ENCODE results near the gene MBP.

MBP gene

DNA sequence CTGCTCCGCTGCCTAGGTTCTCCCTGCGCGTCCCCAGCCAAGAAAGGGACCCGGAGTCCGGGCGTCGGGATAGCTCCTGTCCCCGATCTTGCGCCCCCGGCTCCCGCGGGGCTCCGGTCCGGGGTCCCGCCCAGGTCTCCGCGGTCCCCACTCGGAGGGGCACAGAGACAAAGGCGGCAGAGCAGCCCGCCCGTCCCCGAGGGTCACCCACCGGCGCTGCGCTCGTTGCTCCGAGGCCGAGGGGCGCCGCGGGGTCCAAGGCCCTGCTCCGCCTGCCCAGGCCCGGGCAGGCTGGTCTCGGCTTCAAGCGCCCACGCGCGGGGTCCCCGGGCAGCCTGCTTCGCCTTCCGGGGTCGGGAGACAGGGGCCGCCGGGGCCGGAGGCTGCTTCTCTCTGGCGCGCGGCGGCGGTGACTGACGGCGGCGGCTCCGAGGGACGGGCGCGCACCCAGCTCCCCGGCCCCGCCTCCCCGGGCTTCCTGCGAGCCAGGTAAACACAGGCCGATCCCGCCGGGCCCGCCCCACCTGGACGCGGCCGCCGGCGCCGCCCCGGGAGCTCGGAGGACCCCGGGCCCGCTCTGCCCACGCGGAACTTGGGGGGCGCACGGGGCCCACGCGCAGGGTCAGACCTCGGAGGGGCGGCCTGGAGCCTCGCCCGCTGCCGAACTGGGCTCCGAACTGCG lies at the start of gene MBP:
MBP (minus strand) TSS at position 415 of the 682 bp plus-strand sequence. CDS start 27,522 bp downstream, outside the sequence.
- ATAC-seq (replicated peaks; ENCODE audit: extremely low read depth, poor library complexity, severe bottlenecking), result peak; percentile 29
- H3K36me3 Mint-ChIP-seq (ENCODE audit: insufficient read depth), result peaks cover 33% of the 10 kb centered on the region
- H3K27ac Mint-ChIP-seq (ENCODE audit: low read depth), result peak within 1 kb of the TSS; percentile 97
- no peaks in the 10 kb centered on the region for H3K27me3 Mint-ChIP-seq
- DNase-seq (ENCODE audit: low spot score in 2 of 2), result peak; percentile 44 to 54
- peak within 1 kb of the TSS; percentile 99 for H3K4me3 Mint-ChIP-seq
- peaks cover 71% of the 10 kb centered on the region for H3K4me1 Mint-ChIP-seq
- H3K9me3 Mint-ChIP-seq, result no peaks in the 10 kb centered on the region

DNA sequence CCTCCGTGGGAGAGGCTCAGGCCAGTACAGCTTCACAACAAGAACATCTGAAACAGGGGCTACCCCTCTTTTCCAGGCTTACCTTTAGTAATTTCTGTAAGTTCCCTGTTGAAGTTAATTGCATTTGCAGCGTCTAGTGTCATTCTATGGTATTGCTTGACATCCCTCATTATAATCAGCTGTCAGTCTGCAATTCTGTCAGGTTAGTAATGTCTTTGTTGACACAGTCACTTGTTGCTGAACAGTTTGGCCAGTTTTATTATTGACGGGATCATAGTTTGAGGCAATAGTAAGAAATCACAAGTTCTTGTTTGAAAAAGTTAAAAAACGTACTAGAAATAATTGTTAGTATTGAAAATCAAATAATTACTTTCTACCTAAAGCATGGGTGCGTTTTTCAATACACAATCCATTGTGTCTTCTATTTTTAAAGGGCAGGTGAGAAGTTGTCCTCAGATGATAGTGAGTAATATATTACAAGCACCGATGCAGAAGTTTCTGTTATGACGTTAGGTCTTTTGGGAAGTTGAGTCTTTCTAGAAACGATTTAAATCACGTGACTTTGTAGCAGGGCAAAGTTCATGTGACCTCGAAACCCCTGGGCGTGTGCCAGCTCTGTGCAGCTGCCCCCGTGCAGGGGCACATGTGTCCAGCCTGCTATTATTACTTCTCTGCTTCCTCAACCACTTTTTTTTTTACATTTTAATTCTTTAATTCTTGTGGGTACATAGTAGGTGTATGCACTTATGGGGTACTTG lies 49.5 kb upstream of the MBP start:
- H3K36me3 Mint-ChIP-seq (ENCODE audit: insufficient read depth), result no peaks in the 10 kb centered on the region
- no peaks in the 10 kb centered on the region for H3K9me3 Mint-ChIP-seq
- ATAC-seq (replicated peaks; ENCODE audit: extremely low read depth, poor library complexity, severe bottlenecking) (no peak), DNase-seq (ENCODE audit: low spot score in 2 of 2) (no peak)
- no peak overlapping the region for H3K4me3 Mint-ChIP-seq
- no peaks in the 10 kb centered on the region for H3K4me1 Mint-ChIP-seq
- H3K27ac Mint-ChIP-seq (ENCODE audit: low read depth), result no peak overlapping the region
- no peaks in the 10 kb centered on the region for H3K27me3 Mint-ChIP-seq

DNA sequence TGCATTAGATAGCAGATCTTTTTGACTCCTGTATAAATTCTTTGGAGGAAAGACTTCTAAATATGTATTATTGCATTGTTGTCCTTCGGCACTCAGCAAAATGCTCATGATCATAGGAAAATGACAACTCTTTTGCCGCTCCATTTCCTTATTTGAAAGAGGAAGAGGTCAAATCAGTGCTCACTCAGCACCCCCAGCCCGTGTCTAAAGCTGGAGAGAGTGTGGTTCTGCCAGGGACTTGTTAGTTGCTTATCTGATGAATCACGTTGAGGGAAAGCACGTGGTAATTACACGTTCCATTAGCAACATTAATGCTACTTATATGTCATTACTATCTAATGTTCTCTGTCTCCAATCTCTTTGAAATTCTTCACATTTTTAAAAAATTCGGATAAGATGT lies 46.0 kb upstream of the MBP start:
- Mint-ChIP-seq H3K27me3 (no peaks in the 10 kb centered on the region), H3K27ac (ENCODE audit: low read depth) (no peak overlapping the region), H3K36me3 (ENCODE audit: insufficient read depth) (no peaks in the 10 kb centered on the region), H3K4me3 (no peak overlapping the region), H3K4me1 (no peaks in the 10 kb centered on the region), H3K9me3 (no peaks in the 10 kb centered on the region)
- ATAC-seq (replicated peaks; ENCODE audit: extremely low read depth, poor library complexity, severe bottlenecking), result no peak
- DNase-seq (ENCODE audit: low spot score in 2 of 2), result no peak

DNA sequence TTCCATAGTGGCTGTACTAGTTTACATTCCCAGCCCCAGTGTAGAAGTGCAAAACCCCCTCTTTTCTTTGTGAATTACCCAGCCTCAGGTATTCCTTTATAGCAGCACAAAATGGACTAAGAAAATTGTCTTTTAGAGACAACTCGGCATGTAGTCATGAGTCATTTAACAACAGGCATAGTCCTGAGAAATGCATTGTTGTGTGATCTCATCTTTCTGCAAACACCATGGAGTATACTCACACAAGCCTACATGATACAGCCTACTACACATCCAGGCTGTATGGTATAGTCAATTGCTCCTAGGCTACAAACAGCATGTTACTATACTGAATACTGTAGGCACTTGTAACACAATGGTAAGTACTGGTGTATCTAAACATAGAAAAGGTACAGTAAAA lies 44.4 kb upstream of the MBP start:
- Mint-ChIP-seq H3K27me3 (no peaks in the 10 kb centered on the region), H3K9me3 (no peaks in the 10 kb centered on the region), H3K4me1 (no peaks in the 10 kb centered on the region), H3K27ac (ENCODE audit: low read depth) (no peak overlapping the region), H3K4me3 (no peak overlapping the region), H3K36me3 (ENCODE audit: insufficient read depth) (no peaks in the 10 kb centered on the region)
- DNase-seq (ENCODE audit: low spot score in 2 of 2), result no peak
- ATAC-seq (replicated peaks; ENCODE audit: extremely low read depth, poor library complexity, severe bottlenecking), result no peak

DNA sequence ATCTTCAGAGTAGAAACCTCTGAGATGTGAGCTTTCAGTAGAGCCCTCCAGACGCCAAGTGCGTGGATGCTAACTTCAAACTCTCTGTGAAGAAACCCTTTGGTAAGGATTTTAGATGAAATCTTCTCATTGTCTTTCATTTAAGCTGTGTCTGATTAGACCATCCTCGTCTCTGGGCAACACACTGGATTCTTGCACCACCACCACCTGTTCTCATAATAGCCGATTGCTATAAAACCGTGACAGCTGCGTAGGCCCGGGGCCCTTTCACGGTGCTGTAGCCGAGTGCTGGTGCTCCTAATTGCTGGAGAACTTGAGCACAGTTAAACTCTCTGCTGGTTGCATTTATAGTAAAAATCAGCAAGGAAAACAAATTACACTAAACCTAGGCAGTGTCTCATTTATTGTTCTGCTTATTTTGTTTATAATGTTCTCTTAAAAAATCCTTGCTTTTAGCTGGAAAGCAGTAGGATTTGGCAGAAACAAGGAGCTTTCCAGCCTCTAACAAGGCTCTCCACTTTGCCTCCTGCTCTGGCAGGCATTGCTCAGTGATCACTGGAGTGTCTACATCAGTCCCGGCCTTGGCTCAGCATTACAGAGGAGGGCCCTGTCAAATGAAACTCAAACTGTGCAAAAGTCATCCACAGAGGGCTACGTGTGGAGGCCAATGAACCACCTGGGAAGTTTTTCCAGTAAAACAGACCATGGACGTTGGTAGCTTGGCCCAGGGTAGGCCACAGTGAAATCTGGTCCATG lies 40.9 kb upstream of the MBP start:
- H3K4me3 Mint-ChIP-seq, result no peak overlapping the region
- DNase-seq (ENCODE audit: low spot score in 2 of 2), result no peak
- no peaks in the 10 kb centered on the region for H3K27me3 Mint-ChIP-seq
- no peaks in the 10 kb centered on the region for H3K9me3 Mint-ChIP-seq
- no peak for ATAC-seq (replicated peaks; ENCODE audit: extremely low read depth, poor library complexity, severe bottlenecking)
- no peaks in the 10 kb centered on the region for H3K4me1 Mint-ChIP-seq
- no peak overlapping the region for H3K27ac Mint-ChIP-seq (ENCODE audit: low read depth)
- H3K36me3 Mint-ChIP-seq (ENCODE audit: insufficient read depth), result no peaks in the 10 kb centered on the region

DNA sequence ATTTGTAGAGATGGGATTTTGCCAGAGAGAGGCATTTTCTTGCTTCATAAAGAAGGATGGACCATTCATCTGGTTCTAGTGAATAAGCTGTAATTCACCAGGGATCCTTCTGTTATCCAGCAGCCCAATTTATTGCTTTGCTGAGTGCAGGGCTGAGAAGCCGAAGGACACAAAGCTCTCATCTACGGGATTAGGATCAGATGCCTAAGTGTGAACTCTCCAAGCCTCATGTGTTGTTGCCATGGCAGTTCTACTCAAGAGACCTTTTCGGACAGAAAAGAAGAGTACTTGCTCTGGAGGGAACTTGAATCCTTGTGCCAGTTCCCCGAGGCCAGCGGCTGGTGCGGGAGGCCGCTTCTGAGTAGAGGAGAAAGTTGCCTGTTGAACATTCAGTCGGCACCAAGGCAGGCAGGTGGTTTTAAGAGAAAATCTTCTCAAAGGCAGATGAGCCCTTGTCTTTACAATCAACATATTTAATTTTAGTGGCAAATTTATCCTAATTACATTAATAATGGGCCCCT lies 38.4 kb upstream of the MBP start:
- Mint-ChIP-seq H3K4me3 (no peak overlapping the region), H3K27me3 (peaks cover 5% of the 10 kb centered on the region), H3K27ac (ENCODE audit: low read depth) (no peak overlapping the region), H3K9me3 (no peaks in the 10 kb centered on the region), H3K4me1 (peaks cover 6% of the 10 kb centered on the region), H3K36me3 (ENCODE audit: insufficient read depth) (no peaks in the 10 kb centered on the region)
- ATAC-seq (replicated peaks; ENCODE audit: extremely low read depth, poor library complexity, severe bottlenecking) (no peak), DNase-seq (ENCODE audit: low spot score in 2 of 2) (no peak)

DNA sequence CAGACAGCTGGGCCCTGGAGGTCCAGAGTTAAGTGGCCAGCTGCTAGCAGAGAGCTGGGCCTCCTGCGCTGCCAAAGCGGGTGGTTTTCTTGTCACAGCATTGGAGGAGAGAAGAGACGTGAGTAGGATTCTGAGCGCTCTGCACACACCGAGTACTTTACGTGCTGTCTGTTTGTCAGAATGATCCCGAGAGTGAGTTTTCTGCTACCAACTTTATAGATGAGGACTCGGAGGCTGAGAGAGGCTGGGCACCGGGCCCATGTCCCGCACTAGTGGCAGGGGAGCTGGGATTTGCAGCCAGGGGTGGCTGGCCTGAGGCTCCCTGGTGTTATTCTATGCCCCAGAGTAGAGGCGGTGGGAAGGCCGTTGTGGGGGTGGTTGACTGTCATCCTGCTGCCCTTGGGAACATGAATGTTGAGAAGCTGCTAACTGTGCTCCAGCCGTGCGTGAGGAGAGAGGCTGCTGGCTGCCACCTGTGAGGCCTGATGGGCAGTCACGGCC lies 36.3 kb upstream of the MBP start:
- Mint-ChIP-seq H3K27me3 (peaks cover 25% of the 10 kb centered on the region), H3K36me3 (ENCODE audit: insufficient read depth) (no peaks in the 10 kb centered on the region), H3K9me3 (no peaks in the 10 kb centered on the region), H3K4me3 (no peak overlapping the region), H3K4me1 (peaks cover 21% of the 10 kb centered on the region), H3K27ac (ENCODE audit: low read depth) (no peak overlapping the region)
- DNase-seq (ENCODE audit: low spot score in 2 of 2), result no peak
- ATAC-seq (replicated peaks; ENCODE audit: extremely low read depth, poor library complexity, severe bottlenecking), result no peak

DNA sequence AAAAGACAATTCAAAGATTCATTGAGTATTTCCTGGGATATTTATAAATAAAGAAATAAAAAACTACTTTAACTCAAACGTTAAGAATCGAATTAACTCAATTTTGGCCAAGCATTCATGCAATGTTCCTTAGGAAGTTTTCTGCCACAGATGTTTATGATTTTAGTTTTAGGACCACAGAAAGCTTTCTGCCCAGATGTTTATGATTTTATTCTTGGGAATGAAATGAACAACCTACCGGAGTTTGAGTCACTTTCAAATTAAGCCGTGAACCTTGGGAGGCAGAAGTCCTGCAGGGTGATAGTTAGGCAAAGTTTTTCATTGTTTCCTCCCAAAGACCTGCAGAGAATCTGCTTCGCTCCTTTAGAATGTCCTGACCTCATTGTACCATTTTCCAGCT lies 34.7 kb upstream of the MBP start:
- ATAC-seq (replicated peaks; ENCODE audit: extremely low read depth, poor library complexity, severe bottlenecking), result no peak
- H3K36me3 Mint-ChIP-seq (ENCODE audit: insufficient read depth), result no peaks in the 10 kb centered on the region
- peaks cover 21% of the 10 kb centered on the region for H3K4me1 Mint-ChIP-seq
- no peaks in the 10 kb centered on the region for H3K9me3 Mint-ChIP-seq
- H3K27ac Mint-ChIP-seq (ENCODE audit: low read depth), result no peak overlapping the region
- no peak overlapping the region for H3K4me3 Mint-ChIP-seq
- H3K27me3 Mint-ChIP-seq, result peaks cover 28% of the 10 kb centered on the region
- DNase-seq (ENCODE audit: low spot score in 2 of 2), result no peak

DNA sequence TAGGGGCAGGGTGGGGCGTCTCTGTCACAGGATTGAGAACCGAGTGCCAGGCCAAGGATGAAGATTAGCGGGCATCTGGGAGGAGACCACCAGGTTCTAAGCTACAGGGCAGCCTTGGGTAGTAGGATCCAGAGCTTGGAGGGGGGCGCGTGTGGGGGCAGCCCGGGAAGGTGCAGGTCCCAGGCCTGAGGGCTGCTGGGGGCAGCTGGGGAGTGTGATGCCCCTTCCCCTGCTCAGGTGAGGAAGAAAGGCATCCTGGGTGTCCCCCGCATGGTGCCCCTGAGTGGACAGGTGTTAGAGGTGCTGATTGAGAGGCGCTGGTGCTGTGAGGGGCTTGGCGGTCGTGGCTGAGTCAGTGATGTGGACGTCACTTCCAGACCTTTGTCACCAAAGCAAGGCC lies 33.9 kb upstream of the MBP start:
- ATAC-seq (replicated peaks; ENCODE audit: extremely low read depth, poor library complexity, severe bottlenecking), result no peak
- Mint-ChIP-seq H3K27ac (ENCODE audit: low read depth) (no peak overlapping the region), H3K4me1 (peaks cover 21% of the 10 kb centered on the region), H3K27me3 (peaks cover 28% of the 10 kb centered on the region), H3K9me3 (no peaks in the 10 kb centered on the region), H3K36me3 (ENCODE audit: insufficient read depth) (no peaks in the 10 kb centered on the region), H3K4me3 (no peak overlapping the region)
- no peak for DNase-seq (ENCODE audit: low spot score in 2 of 2)

DNA sequence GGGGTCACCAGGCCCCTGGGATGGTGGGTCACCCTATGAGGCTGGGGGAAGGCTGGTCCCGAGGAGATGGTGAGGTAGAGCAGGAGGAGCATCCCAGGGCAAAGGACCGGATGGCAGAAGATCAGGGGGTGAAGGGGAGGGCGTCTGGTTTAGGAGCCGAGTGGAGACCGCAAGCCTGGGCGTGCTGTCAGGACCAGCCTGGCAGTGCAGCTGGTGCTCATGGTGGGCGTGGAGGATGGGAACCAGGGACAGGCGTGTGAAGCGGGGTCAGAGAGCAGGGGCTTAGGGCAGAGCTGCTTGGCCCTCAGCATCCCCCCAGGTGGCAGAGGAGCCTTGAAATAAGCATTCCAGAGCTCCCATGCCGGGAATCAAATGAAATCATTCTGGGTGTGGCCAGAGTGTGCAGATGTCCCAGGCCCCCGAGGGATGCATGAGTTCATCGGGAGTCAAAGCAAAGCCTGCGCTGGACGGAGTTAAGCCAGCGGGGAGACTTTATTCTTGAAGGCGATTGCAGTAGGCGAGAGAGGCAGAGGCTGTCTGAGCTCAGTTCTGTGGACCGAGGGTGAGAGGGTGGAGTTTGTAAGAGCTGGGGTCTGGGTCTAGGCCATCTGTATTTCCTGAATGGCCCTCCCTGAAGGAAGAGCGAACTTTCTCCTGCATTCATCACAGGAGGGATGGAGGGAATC lies 33.1 kb upstream of the MBP start:
- DNase-seq (ENCODE audit: low spot score in 2 of 2) (no peak), ATAC-seq (replicated peaks; ENCODE audit: extremely low read depth, poor library complexity, severe bottlenecking) (no peak)
- Mint-ChIP-seq H3K9me3 (no peaks in the 10 kb centered on the region), H3K36me3 (ENCODE audit: insufficient read depth) (no peaks in the 10 kb centered on the region), H3K27ac (ENCODE audit: low read depth) (peak overlapping the region; percentile 61), H3K4me1 (peaks cover 21% of the 10 kb centered on the region), H3K4me3 (no peak overlapping the region), H3K27me3 (peaks cover 28% of the 10 kb centered on the region)

DNA sequence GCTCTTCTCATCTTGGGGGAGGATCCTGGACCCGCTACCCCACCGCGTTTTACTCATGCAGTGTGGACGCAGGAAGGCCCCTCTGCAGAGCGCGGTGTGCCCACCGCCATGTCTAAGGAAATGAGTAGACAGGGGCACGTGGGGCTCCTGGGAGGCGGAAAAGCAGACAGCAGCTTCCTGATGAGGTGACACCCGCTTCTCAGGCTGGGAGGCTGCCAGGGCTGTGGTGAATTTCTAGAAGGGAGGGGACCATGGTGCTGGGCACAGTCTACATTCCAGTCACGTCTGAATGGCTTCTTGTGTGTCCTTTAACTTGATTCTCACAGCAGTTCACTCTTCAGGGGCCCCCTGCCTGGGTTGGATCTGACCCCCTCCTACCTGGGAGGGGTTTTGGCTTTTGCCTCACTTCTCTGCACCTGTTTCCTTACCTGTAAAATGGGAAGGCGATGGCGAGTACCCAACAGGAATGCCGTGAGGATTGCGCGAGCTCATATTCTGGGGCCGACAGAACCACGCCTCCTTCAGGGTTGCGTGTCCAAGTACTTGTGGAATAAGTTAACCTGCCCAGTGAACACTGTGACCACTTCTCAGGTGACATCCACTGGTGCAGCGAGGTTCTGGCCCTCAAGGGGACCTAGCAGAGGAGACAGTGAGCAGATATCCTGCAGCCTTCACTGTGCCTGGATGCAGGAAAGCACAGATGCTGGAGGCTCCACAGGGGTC lies 32.3 kb upstream of the MBP start:
- H3K4me1 Mint-ChIP-seq, result peaks cover 21% of the 10 kb centered on the region
- H3K27ac Mint-ChIP-seq (ENCODE audit: low read depth), result peak overlapping the region; percentile 61
- H3K36me3 Mint-ChIP-seq (ENCODE audit: insufficient read depth), result no peaks in the 10 kb centered on the region
- ATAC-seq (replicated peaks; ENCODE audit: extremely low read depth, poor library complexity, severe bottlenecking), result peak; percentile 52
- peaks cover 28% of the 10 kb centered on the region for H3K27me3 Mint-ChIP-seq
- DNase-seq (ENCODE audit: low spot score in 2 of 2), result no peak
- H3K4me3 Mint-ChIP-seq, result no peak overlapping the region
- H3K9me3 Mint-ChIP-seq, result no peaks in the 10 kb centered on the region

Measured in central memory CD8-positive, alpha-beta T cell (primary cell).